AG10803 (cell line): ENCODE data around the gene ARHGEF39.

Source experiments
- DNase-seq: peaks from one replicate; pipeline ENCODE4 v3.0.0; 2010; ENCODE audit warnings: low read depth
- H3K4me3 ChIP-seq: 2 replicates; pipeline ENCODE4 v1.5.1; 2011; ENCODE audit warnings: mild to moderate bottlenecking, low read length, control low read depth
- CTCF ChIP-seq: conservative IDR thresholded peaks from 2 replicates; pipeline ENCODE4 v1.5.1; 2011; ENCODE audit warnings: mild to moderate bottlenecking, low read length, control low read depth, inconsistent platforms

ARHGEF39 gene

DNA sequence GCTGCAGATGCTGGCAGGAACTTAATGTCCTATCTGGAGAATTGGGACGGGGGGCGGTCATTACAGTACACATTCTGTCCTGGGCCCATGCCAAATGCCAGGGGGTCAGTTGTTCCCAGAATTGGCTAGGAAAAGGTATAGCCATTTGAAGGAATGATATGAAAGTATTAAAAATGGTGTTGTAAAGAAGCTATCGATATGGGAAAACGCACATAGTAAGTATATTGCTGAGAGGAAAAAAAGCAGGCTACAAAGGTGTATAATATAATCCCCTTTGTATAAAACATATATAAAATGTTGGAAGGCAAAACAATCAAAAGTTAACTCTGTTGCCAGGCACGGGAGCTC, 450 bp upstream of the ARHGEF39 start:
- no peak for TF ChIP-seq CTCF
- H3K4me3 ChIP-seq = peak overlapping the region; percentile 74
- no peak for DNase-seq

GRCh38 chr9:35662437-35662836, 2.6 kb downstream of the ARHGEF39 start:
- DNase-seq = no peak
- TF ChIP-seq CTCF = no peak
- no peak overlapping the region for H3K4me3 ChIP-seq

- DNase-seq = no peak
- no peak for TF ChIP-seq CTCF
- no peak overlapping the region for H3K4me3 ChIP-seq
Observed at GRCh38 chr9:35661756-35662350, 3.1 kb downstream of the ARHGEF39 start.

GRCh38 chr9:35660966-35661415, 4.0 kb downstream of the ARHGEF39 start:
- H3K4me3 ChIP-seq = no peak overlapping the region
- DNase-seq = peak; percentile 55
- TF ChIP-seq CTCF = peak; percentile 61

DNA sequence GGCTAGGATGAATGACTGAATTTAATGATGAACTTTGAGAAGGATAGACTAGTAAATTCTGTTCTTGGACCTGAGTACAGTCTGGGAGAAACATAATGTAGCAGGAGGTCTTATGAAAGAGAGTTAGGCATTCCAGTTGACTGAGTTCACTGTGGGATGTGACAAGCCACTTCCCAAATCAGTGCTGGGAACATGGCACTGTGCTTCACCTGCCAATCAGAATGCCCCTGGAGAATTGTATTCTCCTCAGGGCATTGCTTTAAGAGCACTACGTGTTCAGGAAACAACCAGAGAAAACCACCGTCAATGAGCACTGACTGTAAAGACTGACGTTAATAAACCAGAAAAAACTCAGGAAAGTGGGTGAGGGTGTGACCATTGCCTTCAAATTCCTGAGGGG, 5.7 kb downstream of the ARHGEF39 start:
- no peak for TF ChIP-seq CTCF
- peak overlapping the region; percentile 91 for H3K4me3 ChIP-seq
- DNase-seq = peak; percentile 76

DNA sequence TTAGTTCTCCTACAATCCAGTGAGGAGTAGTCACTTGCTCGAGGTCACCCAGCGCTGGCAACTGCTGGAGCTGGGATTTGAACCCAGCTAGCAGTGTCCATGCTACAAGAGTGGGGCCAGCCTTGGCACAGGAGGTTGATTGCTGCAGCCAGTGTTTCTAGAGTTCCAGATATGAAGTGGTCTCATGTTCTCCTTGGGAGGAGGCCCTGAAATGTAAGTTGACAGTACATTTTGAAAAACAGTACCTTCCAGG, 6.1 kb downstream of the ARHGEF39 start:
- DNase-seq = peak; percentile 71
- H3K4me3 ChIP-seq = peak overlapping the region; percentile 91
- no peak for TF ChIP-seq CTCF

- peak within 1 kb of the TSS; percentile 91 for H3K4me3 ChIP-seq
- peak; percentile 75 for DNase-seq
- TF ChIP-seq CTCF = peak; percentile 35
Observed at GRCh38 chr9:35658137-35658967, 6.6 kb downstream of the ARHGEF39 start, which contains the start of gene CCDC107. TSS of gene CCDC107 (plus strand) at chr9:35658292. CDS start at chr9:35658380, 88 bp downstream.
